ENCODE measurements around the gene MMP24.

The MMP24 gene

DNA sequence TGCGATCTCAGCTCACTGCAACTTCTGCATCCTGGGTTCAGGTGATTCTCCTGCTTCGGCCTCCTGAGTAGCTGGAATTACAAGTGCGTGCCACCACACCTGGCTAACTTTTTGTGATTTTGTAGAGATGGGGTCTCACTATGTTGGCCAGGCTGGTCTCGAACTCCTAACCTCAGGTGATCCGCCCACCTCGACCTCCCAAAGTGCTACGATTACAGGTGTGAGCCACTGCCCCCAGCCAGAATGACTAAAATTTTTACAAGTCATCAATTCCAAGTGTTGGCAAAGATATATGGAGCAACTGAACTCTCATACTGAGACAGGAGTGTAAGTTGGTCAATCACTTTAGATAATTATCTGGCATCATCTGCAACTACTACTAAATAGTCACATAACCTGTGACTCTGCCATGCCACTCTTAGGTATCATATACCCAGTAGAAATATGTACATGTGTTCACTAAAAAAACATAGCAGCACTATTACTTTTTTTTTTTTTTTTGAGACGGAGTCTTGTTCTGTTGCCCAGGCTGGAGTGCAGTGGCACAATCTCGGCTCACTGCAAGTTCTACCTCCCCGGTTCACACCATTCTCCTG lies 55.1 kb downstream of the MMP24 start:
- no peak for DNase-seq

DNA sequence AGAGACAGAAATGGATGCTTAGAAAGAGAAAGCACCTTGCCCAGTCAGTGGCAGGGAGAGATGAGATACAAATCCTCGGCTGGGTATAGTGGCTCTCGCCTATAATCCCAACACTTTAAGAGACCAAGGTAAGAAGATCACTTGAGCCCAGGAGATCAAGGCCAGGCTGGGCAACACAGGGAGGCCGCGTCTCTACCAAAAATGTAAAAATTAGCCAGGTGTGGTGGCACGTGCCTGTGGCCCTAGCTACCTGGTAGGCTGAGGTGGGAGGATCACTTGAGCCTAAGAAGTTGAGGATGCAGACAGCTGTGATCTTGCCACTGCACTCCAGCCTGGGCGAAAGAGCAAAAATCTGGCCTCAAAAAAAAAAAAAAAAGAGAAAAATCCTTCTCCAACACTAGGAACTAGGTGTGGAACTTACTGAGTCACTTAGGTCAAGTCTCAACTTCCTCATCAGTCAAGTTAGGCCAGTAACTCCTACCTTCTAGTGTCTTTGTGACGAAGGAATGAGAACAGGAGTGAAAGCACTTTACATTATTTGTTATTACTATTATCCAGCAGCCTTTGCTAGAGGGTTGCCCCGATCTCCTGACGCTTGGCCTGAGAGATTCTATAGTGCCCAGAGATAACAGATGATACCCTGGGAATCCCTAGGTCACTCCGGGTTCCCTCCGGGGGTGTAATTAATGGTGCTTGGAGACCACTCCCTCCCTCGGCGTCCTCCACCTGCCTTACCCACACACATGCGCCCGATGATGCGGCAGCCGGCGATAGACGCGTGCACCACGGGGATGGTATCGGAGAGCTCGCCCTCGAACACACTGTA lies 57.2 kb downstream of the MMP24 start:
- DNase-seq: no peak

DNA sequence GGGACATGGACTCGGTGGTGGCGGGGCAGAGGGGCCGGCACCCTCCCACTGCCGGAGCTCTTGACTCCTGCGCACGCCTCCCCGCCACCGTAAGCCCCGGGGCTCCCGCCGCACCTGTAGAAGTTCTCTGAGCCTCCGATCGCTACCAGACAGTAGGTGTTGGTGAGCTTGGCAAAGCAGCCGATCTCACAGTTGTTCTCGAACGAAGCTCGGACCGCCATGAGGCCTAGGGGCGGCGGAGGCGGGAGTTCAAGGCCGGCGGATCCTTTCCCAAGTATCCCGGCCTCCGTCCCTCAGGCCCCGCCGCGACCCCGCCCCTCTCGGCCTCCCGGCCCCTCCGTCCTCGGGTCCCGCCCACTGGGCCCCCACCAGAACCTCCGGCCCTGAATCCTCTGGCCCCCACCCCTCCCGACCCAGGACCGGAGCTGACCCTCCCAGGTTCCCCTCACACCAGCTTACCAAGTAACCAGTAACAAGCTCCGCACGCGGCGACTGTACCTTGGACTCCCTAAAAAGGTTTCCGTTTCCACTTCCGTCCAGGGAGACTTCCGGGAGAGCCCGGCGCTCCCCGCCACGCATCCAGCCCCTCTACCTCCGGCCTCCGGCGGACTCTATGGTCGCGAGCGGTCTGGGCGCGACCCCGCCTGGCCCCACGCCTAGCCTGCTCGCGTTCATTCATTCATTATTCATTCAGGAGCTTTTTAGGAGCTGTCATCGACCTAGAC lies 57.9 kb downstream of the MMP24 start, which contains the start of gene EIF6:
Gene EIF6, minus strand, starts transcription at position 506 of the 725 bp plus-strand sequence. Its CDS starts 285 bp downstream, at position 221.
- peak; percentile 37 to 46 (median 43) for DNase-seq

DNA sequence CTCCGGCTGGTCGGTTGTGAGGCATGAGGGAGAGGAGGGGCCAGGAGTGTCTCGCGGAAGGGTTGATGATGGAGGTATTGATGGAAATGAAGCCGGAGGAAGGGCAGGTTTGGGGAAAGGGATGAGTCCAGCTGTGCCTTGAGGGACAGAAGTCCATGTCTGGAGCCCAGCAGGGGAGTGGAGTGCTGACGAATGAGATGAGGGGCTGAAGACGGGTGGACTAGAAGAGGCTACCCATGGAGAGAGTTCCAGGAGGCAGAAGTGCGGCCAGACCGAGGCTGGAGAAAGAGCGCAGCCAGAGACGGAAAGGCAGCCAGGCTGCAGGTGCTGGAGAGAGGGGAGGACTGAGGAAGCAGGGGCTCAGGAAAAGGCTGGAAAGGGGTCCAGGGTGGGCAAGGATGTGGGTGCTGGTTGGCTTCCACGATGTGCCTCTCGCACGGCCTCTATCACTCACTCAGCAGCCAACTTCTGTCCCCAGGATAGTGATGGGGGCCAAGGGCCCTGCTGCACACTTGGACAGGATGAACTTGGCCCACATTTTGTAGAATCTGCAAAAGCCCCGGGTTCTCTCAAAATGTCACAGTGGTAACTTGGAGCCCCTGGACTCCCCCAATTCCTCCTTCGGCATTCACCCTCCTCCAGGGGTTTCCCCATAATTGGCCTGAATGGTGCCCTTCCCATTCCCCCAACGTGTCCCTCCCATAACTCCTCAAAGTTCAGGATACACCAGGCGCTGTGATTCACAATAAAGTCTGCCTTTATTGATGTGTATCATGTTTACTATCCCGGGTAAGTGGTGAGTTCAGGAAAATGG lies 58.7 kb downstream of the MMP24 start:
- DNase-seq: no peak

DNA sequence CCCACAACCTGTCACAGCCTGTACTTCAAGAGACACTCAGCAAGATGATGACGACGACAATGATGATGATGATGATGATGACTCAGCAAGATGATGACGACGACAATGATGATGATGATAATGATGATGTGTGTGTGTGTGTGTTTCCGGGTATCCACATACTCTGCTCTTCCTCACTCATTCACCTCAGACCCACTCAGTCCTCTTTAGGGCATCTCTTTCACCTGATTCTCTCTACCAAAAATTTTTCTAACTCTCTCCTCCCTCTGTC lies 59.3 kb downstream of the MMP24 start:
- no peak for DNase-seq

DNA sequence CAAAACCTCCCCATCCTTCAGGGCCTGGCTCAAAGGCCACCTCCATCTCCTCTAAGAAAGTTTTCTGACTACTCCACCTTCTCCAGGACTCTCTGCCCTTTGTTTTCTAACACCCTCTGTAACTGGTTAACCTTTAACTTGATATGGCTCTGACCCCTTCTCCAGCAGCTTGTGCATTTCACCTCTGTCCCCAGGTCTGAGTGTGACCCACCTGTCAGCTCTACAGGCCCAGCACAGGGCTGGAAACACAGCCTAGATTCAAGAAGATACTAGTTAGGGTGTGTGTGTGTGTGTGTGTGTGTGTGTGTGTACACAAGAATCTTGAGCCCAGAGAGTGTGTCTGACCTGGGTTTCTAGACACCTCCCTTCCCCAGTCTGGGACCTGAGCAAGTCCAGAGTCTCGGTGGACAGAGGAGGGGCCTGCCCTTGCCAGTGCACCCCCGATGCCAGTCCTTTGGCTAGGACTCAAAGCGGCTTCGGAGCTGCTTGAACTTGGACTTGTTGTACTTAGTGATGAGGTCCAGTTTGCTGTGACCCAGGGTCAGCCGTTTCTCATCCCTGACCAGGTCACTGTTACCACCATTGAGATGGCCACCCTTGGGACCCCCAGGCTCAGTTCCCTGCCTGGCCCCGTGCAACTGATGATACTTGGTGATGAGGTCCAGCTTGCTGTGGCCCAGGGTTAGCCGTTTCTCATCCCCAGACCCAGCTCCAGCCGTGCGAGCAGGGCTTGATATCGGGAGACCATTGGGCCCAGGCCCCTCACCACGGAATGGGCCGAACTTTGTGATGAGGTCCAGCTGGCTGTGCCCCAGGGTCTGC lies 59.8 kb downstream of the MMP24 start:
- DNase-seq: no peak

DNA sequence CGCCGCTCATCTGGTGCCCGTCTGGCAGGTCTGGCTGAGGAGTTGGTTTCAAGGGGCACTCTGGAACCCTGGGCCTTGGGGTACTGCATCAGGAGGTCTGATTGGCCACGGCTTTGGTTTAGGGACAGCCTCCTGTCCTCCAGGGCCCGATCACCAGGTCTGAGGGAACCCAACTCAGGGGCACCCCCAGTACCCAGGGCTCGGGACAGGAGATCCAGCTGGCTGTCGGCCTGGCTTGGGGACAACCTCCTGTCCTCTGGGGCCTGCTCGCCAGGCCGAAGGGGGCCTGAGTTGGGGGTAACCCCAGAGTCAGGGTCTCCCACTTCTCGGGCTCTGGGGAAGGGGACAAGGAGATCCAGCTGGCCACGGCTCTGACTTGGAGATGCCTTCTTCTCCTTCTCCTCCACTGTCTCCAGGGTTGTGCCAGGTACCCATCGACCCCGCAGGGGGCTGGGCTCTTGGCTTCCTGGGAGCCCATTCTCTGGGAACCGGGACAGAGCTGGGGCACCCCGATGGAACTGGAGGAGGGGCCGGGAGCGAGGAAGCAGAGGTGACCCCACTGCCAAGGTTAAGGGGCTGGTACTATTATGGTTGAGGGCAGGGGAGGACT lies 60.5 kb downstream of the MMP24 start:
- no peak for DNase-seq

DNA sequence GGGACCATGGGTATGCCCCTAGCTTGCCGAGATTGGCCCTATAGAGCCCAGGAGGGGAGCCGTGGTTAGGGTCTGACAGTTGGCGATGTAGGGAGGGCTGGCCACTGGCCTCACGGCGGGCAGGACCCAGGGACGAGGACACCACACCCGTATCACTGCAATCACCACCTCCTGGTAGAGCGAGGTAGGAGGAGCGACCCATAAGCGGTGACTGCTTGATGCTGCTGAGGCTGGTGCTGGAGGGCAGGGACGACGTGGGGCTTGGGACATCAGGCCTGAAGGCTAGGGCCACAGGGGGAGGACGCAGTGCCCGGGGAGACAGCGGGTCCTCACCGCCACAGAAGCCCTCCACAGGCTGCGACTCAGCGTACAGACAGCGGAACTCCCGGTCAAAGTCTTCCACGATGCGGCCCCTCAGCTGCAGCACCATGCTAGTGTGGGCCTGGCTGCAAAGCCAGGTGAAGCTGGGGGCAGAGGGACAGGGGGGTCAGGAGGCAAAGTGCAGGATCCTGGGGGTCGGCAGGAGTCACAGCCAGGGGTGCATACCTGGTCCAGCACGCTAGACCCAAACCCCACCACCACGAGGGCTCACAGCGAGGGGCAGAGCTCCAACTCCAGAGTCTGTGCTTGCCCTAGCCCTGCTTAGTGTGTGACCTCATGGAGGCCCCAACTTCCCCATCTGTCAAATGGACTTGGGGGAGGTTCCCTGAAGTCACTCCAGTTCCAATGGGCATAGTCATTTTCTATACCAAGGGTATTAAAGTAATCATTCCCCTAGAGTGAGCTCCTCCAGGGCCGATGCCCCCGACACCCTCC lies 61.2 kb downstream of the MMP24 start:
- DNase-seq: no peak

DNA sequence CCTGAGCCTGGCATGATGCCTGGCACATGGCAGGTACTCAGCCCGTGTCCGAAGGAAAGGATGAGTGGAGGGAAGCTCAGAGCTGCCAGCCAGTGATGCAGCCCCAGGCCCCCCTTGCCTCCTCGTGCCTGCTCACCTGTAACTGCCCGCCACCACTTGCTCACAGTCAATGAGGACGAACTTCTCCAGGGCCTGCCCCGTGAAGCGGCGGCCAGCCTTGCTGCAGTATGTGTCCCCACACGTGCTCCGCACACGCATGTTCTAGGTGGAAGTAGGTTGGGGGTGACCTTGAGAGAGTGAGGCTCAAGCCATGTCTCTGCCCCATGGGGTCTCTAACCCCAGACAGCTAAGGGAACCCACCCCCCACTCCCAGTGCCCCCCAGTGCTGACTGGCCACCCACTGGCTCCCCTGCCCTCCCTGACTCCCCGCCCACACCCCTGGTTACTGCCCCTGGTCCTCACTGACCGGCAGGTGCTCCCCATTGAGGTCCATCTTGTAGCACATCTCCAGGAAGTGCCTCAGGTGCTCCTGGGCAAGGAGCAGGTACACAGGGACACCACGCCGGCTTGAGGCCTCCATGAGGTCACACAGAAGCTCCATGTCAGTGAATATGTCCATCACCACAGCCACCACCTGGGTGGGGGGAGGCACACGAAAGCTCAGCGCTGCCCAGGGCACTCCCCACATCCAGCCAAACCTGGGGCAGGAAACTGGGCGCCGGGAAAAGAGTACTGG lies 62.0 kb downstream of the MMP24 start:
- no peak for DNase-seq

DNA sequence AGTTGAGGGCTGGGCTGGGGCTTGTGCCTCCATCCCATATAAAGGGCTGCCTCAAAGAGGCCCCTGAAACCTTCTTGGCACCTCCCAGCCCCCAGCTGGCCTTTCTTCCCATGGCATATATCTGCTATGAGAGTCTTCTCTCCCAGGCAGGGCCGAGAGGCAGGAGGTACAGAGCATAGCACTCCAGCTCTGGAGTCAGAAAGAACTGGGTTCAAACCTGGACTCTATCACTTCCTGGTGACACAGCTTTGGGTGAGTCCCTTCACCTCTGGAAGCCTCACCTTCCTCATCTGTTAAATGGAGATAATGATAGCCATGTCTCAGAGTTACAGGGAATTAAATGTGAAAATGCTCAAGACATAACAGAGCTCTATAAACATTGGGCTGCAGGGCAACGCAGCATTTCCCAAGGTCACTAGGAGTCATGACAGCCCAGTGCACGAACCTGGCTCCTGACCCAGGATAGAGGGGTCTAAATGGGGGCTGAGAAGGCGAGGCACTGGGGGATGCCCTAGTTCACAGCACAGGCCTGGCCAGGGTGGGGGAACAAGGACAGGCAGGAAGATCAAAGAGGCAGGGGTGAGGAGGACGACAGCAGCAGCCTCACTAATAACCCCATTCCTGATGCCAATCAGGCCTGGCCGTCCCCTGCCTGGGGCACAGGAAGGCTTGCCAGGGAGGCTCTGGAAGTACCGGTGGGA lies 63.8 kb downstream of the MMP24 start:
- DNase-seq: no peak

DNA sequence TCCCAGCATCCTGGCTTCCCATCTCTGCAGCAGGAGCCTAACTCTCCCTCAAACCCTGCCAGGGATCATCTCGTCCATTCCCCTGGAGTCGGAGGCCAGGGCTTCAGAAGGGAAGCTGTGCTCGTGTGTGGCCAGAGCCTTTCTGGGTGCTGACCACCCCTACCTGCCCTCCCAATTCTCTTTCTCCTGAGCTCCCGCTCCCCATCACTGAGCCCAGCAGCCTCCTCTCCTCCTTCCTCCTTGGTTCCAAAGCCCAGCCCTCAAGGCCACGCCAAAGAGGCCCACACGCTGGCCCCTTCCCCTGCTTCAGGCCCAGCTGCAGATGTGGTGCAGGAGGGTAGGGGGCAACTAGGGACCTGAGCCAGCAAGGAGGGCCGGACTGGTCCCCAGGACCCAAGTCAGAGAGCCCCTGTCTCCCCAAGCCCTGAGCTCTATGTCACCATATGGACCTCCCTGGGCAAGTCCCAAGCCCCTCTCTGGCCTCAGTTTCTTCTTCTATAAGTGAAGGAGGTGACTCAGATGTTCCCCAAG lies 64.5 kb downstream of the MMP24 start:
- DNase-seq: no peak

DNA sequence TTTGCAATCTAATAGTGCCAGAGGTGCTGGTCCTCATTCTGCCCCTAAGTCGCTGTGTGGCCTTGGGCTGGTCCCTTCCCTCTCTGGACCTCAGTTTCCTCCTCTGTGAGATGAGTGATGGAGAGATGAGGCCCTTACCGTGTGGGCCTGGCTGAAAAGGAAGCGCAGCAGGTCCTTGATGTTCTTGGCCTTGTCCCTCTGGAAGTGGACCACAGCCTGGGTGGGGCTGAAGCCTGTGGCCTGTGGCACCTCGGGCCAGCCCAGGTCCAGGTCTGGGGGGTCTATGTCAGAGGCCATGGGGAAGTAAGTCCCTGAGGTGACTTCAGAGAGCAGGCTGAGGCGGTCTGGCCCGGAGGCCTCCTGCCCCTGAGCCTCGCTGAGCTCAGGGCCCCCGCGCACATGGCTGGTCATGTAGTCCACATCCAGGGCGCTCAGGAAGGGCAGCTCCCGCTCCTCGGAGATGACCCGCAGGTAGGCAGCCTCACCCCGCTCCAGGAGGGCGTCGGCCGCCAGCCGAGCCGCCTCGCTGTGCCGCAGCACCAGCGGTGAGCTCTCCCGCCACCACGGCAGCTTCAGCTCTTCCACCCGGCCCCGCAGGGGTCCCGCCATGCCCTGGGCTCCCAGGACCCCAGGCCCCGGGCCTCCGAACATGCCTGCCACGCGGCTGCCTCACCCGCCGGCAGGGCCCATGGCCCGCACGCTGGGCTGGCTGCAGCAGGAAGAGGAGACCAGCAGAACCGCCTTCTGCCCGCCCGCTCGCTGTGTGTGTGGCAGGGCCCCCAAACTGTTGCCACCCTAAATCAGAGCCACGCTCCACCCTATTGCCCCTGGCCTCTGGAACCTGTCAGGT lies 65.4 kb downstream of the MMP24 start, which contains the start of gene FAM83C:
Gene FAM83C, minus strand, starts transcription at position 772 of the 850 bp plus-strand sequence. Its CDS starts 121 bp downstream, at position 651.
- DNase-seq: no peak

DNA sequence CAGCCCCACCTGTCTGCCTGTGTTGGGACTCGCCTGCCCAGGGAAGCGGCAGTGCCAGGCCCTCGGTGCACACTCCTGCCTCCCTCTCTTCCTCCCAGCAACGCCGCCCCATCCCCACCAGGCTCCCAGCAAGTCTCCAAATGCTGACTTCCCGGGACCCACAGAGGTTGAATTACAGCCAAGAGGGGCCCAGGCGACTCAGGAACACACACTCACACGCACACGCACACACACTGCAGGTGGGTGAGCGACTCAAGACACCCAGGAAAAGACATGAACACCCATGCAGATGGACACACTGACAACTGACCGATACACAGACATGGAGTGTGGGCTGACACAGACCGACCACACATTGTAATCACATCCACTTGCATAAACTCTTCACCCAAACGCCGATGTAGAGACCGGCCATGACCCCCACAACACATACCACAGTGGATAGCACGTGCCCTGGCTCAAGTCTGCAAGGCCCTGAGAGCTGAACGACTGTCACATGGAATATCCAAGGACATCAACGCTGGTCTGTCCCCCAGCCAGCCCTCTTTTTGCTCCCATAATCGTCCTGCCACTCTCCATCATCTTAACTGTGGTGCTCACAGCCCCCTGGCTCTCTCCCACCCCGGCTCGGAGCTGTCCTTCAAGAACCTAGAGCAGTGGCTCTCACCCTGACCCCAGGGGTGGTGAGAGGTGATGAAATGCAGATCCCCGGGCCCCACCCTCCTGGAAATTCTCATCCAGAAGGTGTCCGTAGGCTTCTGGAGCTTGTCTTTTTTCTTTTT lies 66.2 kb downstream of the MMP24 start:
- DNase-seq: no peak

DNA sequence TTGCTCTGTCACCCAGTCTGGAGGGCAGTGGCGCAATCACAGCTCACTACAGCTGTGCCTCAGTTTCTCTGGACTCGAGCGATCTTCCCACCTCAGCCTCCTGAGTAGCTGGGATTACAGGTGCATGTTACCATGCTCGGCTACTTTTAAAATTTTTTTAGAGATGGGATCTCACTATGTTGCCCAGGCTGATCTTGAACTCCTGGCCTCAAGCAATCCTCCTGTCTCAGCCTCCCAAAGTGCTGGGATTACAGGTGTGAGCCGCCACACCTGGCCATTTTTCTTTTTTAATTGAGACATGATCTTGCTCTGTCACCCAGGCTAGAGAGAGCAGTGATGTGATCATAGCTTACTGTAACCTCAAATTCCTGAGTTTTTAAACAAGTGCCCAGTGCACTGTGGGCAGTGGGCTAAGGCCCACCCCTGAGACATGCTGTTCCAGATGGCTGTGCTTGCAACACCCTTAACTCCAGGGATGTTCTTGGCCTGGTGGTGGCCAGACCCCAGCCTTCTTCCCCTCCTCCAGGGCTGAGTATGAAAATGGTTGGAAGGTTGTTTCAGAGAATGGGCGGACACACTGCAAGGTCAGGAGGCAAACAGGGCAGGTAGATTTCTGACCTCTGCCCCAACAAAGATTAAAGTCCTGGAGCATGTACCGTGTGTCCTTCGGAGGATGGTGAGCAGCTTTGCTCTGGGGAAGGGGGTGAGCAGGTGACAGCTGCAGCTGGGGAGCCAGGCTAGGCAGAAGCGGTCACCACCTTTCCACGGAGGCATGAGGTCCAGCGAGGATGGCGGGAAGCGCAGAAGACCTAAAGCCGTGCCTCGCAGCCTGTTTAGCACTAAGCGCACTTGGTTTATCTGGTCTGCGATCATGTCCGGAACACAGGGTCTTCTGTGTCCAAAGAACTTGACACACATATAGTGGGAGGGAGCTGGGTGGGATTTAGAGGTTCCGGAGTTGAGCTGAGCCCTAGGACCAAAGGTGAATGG lies 67.1 kb downstream of the MMP24 start:
- DNase-seq: no peak

DNA sequence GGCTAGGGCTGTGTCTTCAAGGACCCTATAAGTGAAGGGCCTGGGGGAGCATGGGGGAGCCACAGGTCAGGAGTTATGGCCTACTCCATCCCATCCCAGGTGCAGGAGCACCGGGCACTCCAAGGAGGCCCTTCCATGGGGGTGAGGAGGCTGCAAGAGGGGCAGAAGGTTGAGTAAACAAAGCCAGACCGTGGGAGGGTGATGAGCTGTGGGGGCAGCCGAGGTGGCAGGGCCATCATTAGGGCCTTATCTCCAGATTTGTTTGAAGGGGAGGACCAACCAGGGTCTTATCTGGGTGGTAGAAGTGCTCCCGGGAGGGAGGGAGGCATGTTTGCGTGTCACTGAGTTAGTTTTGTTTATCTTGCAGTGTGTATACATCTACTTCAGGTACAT lies 67.8 kb downstream of the MMP24 start:
- no peak for DNase-seq

DNA sequence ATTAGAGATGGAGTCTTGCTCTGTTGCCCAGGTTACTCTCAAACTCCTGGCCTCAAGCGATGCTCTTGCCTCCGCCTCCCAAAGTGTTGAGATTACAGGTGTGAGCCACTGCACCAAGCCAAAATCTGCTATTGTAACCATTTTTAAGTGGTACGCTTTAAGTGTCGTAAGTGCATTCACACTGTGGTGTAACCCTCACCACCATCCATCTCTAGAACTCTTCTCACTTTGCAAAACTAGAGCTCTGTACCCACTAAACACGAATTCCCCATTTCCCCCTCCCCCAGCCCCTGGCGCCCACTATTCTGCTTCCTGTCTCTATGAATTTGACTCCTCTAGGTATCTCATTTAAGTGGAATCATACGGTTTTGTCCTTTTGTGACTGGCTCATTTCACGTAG lies 68.6 kb downstream of the MMP24 start:
- DNase-seq: no peak

Data from activated naive CD4-positive, alpha-beta T cell (primary cell).